HEK293 (cell line): Measurements from ENCODE around the gene PIBF1.

Experiments
- CTCF ChIA-PET: fragments of 350-600 bp; formaldehyde crosslinking; extraction: SDS; loops from one replicate; lab custom pipeline; 2021; ENCODE audit warnings: antibody characterized with exemption; lab: Yijun Ruan, JAX
- POLR2A ChIA-PET: fragments of 300-600 bp; formaldehyde crosslinking; extraction: SDS; loops from one replicate; lab custom pipeline; 2020; ENCODE audit warnings: antibody characterized with exemption, inconsistent platforms; lab: Yijun Ruan, JAX
- H3K27ac ChIP-seq: fragments of 200-500 bp; sonication (Bioruptor generic); 2 replicates; pipeline ENCODE4 v1.5.1; 2014; ENCODE audit warnings: low read depth, low read length, control low read depth, inconsistent platforms; ENCODE audit errors: extremely low read depth
- H3K36me3 ChIP-seq, 2 experiments: fragments of 200-500 bp in 1 of 2; sonication (Bioruptor generic) in 1 of 2; 1 replicate in 1 of 2; 2 replicates in 1 of 2; pipeline ENCODE4 v1.5.1; 2014 to 2017; ENCODE audit warnings: inconsistent platforms in 2 of 2, low read length in 2 of 2; ENCODE audit not compliant: control insufficient read depth in 2 of 2, insufficient read depth in 1 of 2
- H3K4me1 ChIP-seq: fragments of 200-500 bp; sonication (Bioruptor generic); 2 replicates; pipeline ENCODE4 v1.5.1; 2014; ENCODE audit warnings: mild to moderate bottlenecking, low read length, inconsistent platforms; ENCODE audit not compliant: control insufficient read depth, insufficient read depth
- H3K4me3 ChIP-seq: 2 replicates; pipeline ENCODE4 v1.5.1; 2011; ENCODE audit warnings: low read depth, mild to moderate bottlenecking, control low read depth, low read length, moderate library complexity
- H3K9me3 ChIP-seq: fragments of 200-500 bp; sonication (Bioruptor generic); 2 replicates; pipeline ENCODE4 v1.5.1; 2014; ENCODE audit warnings: low read depth, low read length, inconsistent platforms; ENCODE audit not compliant: control insufficient read depth, insufficient read depth
- HOXD13 ChIP-seq: sonication (generic); formaldehyde crosslinking; IDR thresholded peaks from 2 replicates; pipeline ENCODE4 v1.8.0; 2022; ENCODE audit warnings: missing genetic modification reagents, borderline replicate concordance
- OVOL3 ChIP-seq: fragments of 450-650 bp; formaldehyde crosslinking; IDR thresholded peaks from 2 replicates; pipeline ENCODE4 v1.5.1; 2016; ENCODE audit warnings: missing biosample characterization, missing genetic modification characterization
- RBAK ChIP-seq: fragments of 450-650 bp; formaldehyde crosslinking; IDR thresholded peaks from 2 replicates; pipeline ENCODE4 v1.5.1; 2016; ENCODE audit warnings: missing biosample characterization, missing genetic modification characterization
- TCF7L2 ChIP-seq: IDR thresholded peaks from 2 replicates; pipeline ENCODE4 v1.6.1; 2011; ENCODE audit warnings: low read depth, mild to moderate bottlenecking, inconsistent platforms, low read length, moderate library complexity, borderline replicate concordance
- WT1 ChIP-seq: fragments of 450-650 bp; formaldehyde crosslinking; IDR thresholded peaks from 2 replicates; pipeline ENCODE4 v1.5.1; 2016; ENCODE audit warnings: missing biosample characterization, missing genetic modification characterization
- ZBTB20 ChIP-seq: fragments of 450-650 bp; formaldehyde crosslinking; IDR thresholded peaks from 2 replicates; pipeline ENCODE4 v1.5.1; 2016; ENCODE audit warnings: missing biosample characterization, missing genetic modification characterization
- ZNF155 ChIP-seq: fragments of 450-650 bp; formaldehyde crosslinking; IDR thresholded peaks from 2 replicates; pipeline ENCODE4 v1.5.1; 2016; ENCODE audit warnings: missing biosample characterization, missing genetic modification characterization
- ZNF214 ChIP-seq: fragments of 450-650 bp; formaldehyde crosslinking; IDR thresholded peaks from 2 replicates; pipeline ENCODE4 v1.5.1; 2017; ENCODE audit warnings: missing biosample characterization, mild to moderate bottlenecking, missing genetic modification characterization, borderline replicate concordance
- ZNF335 ChIP-seq: fragments of 450-650 bp; formaldehyde crosslinking; conservative IDR thresholded peaks from 2 replicates; pipeline ENCODE4 v1.5.1; 2016; ENCODE audit warnings: missing biosample characterization, missing genetic modification characterization
- ZNF423 ChIP-seq: fragments of 450-650 bp; formaldehyde crosslinking; IDR thresholded peaks from 2 replicates; pipeline ENCODE4 v1.5.1; 2016; ENCODE audit warnings: missing biosample characterization, missing genetic modification characterization
- ZNF501 ChIP-seq: fragments of 450-650 bp; formaldehyde crosslinking; IDR thresholded peaks from 2 replicates; pipeline ENCODE4 v1.5.1; 2016; ENCODE audit warnings: missing biosample characterization, missing genetic modification characterization
- ZNF585B ChIP-seq: fragments of 450-650 bp; formaldehyde crosslinking; IDR thresholded peaks from 2 replicates; pipeline ENCODE4 v1.5.1; 2016; ENCODE audit warnings: missing biosample characterization, missing genetic modification characterization
- ZNF610 ChIP-seq: fragments of 450-650 bp; formaldehyde crosslinking; IDR thresholded peaks from 2 replicates; pipeline ENCODE4 v1.5.1; 2016; ENCODE audit warnings: missing biosample characterization, missing genetic modification characterization, borderline replicate concordance
- ZNF624 ChIP-seq: fragments of 450-650 bp; formaldehyde crosslinking; IDR thresholded peaks from 2 replicates; pipeline ENCODE4 v1.5.1; 2017; ENCODE audit warnings: missing biosample characterization, missing genetic modification characterization
- ZNF626 ChIP-seq: fragments of 450-650 bp; sonication (Bioruptor Pico); formaldehyde crosslinking; IDR thresholded peaks from 2 replicates; pipeline ENCODE4 v1.5.1; 2018; ENCODE audit warnings: missing biosample characterization, missing genetic modification characterization, inconsistent platforms
- ZNF654 ChIP-seq: fragments of 450-650 bp; formaldehyde crosslinking; IDR thresholded peaks from 2 replicates; pipeline ENCODE4 v1.5.1; 2016; ENCODE audit warnings: low read depth, missing biosample characterization, missing genetic modification characterization
- ZNF76 ChIP-seq: fragments of 450-650 bp; formaldehyde crosslinking; IDR thresholded peaks from 2 replicates; pipeline ENCODE4; 2016; ENCODE audit warnings: low read depth, missing biosample characterization, missing genetic modification characterization, borderline replicate concordance
- ZNF777 ChIP-seq: fragments of 450-650 bp; formaldehyde crosslinking; IDR thresholded peaks from 2 replicates; pipeline ENCODE4 v1.5.1; 2017; ENCODE audit warnings: missing biosample characterization, missing genetic modification characterization, borderline replicate concordance
- ZXDB ChIP-seq: fragments of 450-650 bp; formaldehyde crosslinking; IDR thresholded peaks from 2 replicates; pipeline ENCODE4 v1.5.1; 2016; ENCODE audit warnings: missing biosample characterization, missing genetic modification characterization
- TF ChIP-seq, protein P1 (sequence below): fragments of 450-650 bp; formaldehyde crosslinking; conservative IDR thresholded peaks from 2 replicates; pipeline ENCODE4 v1.5.1; 2016; ENCODE audit warnings: low read depth, missing biosample characterization, missing genetic modification characterization
- TF ChIP-seq, protein P2 (sequence below): fragments of 450-650 bp; formaldehyde crosslinking; IDR thresholded peaks from 2 replicates; pipeline ENCODE4 v1.5.1; 2016; ENCODE audit warnings: missing biosample characterization, missing genetic modification characterization, low read depth
- TF ChIP-seq, protein P3 (sequence below): fragments of 450-650 bp; formaldehyde crosslinking; IDR thresholded peaks from 2 replicates; pipeline ENCODE4 v1.5.1; 2016; ENCODE audit warnings: missing biosample characterization, missing genetic modification characterization

Gene PIBF1

DNA sequence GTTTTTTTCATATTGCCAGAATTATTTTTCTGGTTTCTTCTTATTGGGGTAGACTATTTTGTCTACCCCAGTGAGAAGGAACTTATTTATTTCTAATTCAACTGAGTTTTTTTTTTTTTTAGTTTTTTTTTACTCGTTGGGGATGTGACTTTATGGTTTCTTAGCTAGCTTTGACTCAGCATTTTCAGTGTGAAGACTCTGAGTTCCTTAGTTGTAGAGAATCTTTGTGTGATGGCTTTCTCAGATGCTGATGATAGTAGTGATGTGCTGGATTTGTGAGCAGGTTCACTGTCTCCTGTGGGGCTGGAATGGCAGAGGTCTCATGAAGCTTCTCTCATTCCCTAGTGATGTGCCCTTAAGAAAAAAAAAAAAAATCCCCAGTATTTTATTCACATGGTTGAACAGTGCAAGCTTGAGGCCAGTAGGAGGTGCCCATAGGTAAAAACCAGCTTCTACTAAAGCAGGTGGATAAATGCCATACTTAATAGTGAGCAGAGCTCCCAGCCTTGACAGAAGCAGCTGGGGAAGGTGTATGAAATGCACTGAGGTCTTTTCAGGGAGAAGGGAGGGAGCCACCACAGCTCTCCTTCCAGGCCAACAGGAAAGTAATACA, 170.7 kb downstream of the PIBF1 start:
- H3K4me1 ChIP-seq: no peaks in the 10 kb centered on the region
- POLR2A ChIA-PET: no interaction called here
- peaks cover 0 to 22% of the 10 kb centered on the region in 2 experiments; a peak in 1 of 3 replicates for H3K36me3 ChIP-seq
- TF ChIP-seq, protein P1, sequence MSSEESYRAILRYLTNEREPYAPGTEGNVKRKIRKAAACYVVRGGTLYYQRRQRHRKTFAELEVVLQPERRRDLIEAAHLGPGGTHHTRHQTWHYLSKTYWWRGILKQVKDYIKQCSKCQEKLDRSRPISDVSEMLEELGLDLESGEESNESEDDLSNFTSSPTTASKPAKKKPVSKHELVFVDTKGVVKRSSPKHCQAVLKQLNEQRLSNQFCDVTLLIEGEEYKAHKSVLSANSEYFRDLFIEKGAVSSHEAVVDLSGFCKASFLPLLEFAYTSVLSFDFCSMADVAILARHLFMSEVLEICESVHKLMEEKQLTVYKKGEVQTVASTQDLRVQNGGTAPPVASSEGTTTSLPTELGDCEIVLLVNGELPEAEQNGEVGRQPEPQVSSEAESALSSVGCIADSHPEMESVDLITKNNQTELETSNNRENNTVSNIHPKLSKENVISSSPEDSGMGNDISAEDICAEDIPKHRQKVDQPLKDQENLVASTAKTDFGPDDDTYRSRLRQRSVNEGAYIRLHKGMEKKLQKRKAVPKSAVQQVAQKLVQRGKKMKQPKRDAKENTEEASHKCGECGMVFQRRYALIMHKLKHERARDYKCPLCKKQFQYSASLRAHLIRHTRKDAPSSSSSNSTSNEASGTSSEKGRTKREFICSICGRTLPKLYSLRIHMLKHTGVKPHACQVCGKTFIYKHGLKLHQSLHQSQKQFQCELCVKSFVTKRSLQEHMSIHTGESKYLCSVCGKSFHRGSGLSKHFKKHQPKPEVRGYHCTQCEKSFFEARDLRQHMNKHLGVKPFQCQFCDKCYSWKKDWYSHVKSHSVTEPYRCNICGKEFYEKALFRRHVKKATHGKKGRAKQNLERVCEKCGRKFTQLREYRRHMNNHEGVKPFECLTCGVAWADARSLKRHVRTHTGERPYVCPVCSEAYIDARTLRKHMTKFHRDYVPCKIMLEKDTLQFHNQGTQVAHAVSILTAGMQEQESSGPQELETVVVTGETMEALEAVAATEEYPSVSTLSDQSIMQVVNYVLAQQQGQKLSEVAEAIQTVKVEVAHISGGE (tag by site-specific recombination): no peak
- TF ChIP-seq ZNF610 (tag by site-specific recombination): no peak
- no peak for TF ChIP-seq HOXD13 (CRISPR knock-in tag)
- TF ChIP-seq ZNF777 (tag by site-specific recombination): no peak
- TF ChIP-seq TCF7L2: no peak
- no peak for TF ChIP-seq ZNF214
- TF ChIP-seq ZNF76 (tag by site-specific recombination): no peak
- TF ChIP-seq RBAK (tag by site-specific recombination): no peak
- no peak for TF ChIP-seq WT1 (tag by site-specific recombination)
- TF ChIP-seq, protein P2, sequence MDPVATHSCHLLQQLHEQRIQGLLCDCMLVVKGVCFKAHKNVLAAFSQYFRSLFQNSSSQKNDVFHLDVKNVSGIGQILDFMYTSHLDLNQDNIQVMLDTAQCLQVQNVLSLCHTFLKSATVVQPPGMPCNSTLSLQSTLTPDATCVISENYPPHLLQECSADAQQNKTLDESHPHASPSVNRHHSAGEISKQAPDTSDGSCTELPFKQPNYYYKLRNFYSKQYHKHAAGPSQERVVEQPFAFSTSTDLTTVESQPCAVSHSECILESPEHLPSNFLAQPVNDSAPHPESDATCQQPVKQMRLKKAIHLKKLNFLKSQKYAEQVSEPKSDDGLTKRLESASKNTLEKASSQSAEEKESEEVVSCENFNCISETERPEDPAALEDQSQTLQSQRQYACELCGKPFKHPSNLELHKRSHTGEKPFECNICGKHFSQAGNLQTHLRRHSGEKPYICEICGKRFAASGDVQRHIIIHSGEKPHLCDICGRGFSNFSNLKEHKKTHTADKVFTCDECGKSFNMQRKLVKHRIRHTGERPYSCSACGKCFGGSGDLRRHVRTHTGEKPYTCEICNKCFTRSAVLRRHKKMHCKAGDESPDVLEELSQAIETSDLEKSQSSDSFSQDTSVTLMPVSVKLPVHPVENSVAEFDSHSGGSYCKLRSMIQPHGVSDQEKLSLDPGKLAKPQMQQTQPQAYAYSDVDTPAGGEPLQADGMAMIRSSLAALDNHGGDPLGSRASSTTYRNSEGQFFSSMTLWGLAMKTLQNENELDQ (tag by site-specific recombination): no peak
- no peak for TF ChIP-seq ZNF423
- TF ChIP-seq ZXDB (tag by site-specific recombination): no peak
- TF ChIP-seq, all 188 proteins: peak for 0
- CTCF ChIA-PET: interaction anchor here (0.7 kb wide), 1 partner anchor 10 kb away, joined by 3 read pairs; no protein-coding TSS in a partner anchor
- Histone ChIP-seq H3K9me3 (no peaks in the 10 kb centered on the region), H3K27ac (no peak overlapping the region), H3K4me3 (no peak overlapping the region)

DNA sequence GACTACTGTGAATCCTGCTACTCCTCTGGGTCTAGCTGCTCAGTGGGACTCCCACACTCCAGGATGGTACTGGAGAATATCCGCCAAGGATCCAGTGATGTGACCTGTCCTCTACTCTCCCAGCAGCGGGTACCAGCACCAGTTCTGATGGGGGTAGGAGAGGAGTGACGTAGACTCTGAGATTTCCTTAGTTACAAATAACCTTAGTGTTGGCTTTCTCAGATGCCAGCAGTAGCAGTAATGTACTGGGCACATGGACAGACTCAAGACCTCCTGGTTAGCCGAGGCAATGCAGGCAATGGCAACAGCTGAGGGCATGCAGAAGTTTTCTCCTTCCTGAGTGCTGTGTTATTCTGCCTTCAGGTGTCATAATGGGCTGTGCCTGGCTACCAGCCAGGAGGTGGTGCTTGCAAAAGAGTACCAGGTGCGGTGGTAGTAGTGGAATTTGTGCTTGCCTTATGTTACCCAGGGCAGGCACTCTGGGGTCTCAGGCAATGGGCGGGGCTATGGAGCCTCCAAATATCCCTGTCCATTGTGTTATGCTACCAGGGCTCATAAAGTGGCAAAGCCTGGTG, 171.5 kb downstream of the PIBF1 start:
- Histone ChIP-seq H3K36me3 (peaks cover 0 to 16% of the 10 kb centered on the region in 2 experiments; a peak in 1 of 3 replicates), H3K27ac (no peak overlapping the region), H3K4me3 (no peak overlapping the region), H3K4me1 (no peaks in the 10 kb centered on the region), H3K9me3 (no peaks in the 10 kb centered on the region)
- ChIA-PET POLR2A (no interaction called here), CTCF (interaction anchor here (0.7 kb wide), 1 partner anchor 9 kb away, joined by 3 read pairs; no protein-coding TSS in a partner anchor)
- no peak for TF ChIP-seq ZNF335 (tag by site-specific recombination)
- no peak for TF ChIP-seq ZNF626 (tag by site-specific recombination)
- no peak for TF ChIP-seq ZNF654
- TF ChIP-seq, protein P3, sequence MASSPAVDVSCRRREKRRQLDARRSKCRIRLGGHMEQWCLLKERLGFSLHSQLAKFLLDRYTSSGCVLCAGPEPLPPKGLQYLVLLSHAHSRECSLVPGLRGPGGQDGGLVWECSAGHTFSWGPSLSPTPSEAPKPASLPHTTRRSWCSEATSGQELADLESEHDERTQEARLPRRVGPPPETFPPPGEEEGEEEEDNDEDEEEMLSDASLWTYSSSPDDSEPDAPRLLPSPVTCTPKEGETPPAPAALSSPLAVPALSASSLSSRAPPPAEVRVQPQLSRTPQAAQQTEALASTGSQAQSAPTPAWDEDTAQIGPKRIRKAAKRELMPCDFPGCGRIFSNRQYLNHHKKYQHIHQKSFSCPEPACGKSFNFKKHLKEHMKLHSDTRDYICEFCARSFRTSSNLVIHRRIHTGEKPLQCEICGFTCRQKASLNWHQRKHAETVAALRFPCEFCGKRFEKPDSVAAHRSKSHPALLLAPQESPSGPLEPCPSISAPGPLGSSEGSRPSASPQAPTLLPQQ (tag by site-specific recombination): no peak
- no peak for TF ChIP-seq ZBTB20 (tag by site-specific recombination)
- TF ChIP-seq ZNF155 (tag by site-specific recombination): no peak
- no peak for TF ChIP-seq ZNF501 (tag by site-specific recombination)
- TF ChIP-seq ZNF585B (tag by site-specific recombination): no peak
- TF ChIP-seq RBAK (tag by site-specific recombination): no peak
- no peak for TF ChIP-seq OVOL3 (tag by site-specific recombination)
- no peak for TF ChIP-seq ZNF624 (tag by site-specific recombination)
- no peak for TF ChIP-seq ZNF610 (tag by site-specific recombination)
- TF ChIP-seq, all 188 proteins: peak for 0
